HCT116 (cell line): ENCODE measurements around the gene GBE1. TPM values are rescaled to one million over a fixed set of nuclear protein-coding genes. Genes with fewer than 3 reads are reported as not detected.

ENCODE experiments used
- ATAC-seq: fragments of 200-7000 bp; cut with Tn5 transposase; 2 replicates; pipeline ENCODE4 v1.9.1; 2020; ENCODE audit warnings: mild to moderate bottlenecking, moderate library complexity
- BruUV-seq: library from RNA; stranded (reverse); fragments of 400-500 nt; replicated peaks from 2 replicates; lab custom pipeline; 2021; lab: Mats Ljungman, UMichigan
- CTCF ChIA-PET: fragments of 300-600 bp; sonication (Branson Sonifier 250); formaldehyde crosslinking; loops from one replicate; lab custom pipeline; 2021; ENCODE audit warnings: antibody characterized with exemption; lab: Charles Lee
- POLR2A ChIA-PET: fragments of 300-600, 350-600 bp; sonication (Branson Sonifier 250); formaldehyde crosslinking; loops from one replicate; lab custom pipeline; 2021; ENCODE audit warnings: antibody characterized with exemption; lab: Charles Lee
- RAD21 ChIA-PET, 2 experiments: fragments of 300-600 bp; sonication (Branson Sonifier 250); formaldehyde crosslinking; loops; one replicate each; lab custom pipeline; 2023; ENCODE audit warnings: low total read pairs in 2 of 2; ENCODE audit not compliant: uncharacterized antibody in 2 of 2, unreplicated experiment in 2 of 2, low non-redundant PET in 1 of 2; lab: Charles Lee
- DNase-seq: peaks from one replicate; pipeline ENCODE4 v3.0.0-alpha.2; 2010; ENCODE audit warnings: low read depth, low spot score
- H2AFZ ChIP-seq: fragments of 200-600 bp; shearing (Covaris generic), sonication (generic); 2 replicates; pipeline ENCODE4 v1.6.1; 2017; ENCODE audit warnings: low read depth, mixed run types, mixed read lengths, antibody characterized with exemption, low read length; ENCODE audit not compliant: poor library complexity, severe bottlenecking
- H3K27ac ChIP-seq: 2 replicates; pipeline ENCODE4 v1.5.1; 2012; ENCODE audit warnings: low read depth, low read length
- H3K27me3 ChIP-seq: fragments of 200-600 bp; sonication (generic); 2 replicates; pipeline ENCODE4 v1.6.1; 2016; ENCODE audit warnings: mixed run types, low read length, mixed read lengths; ENCODE audit not compliant: insufficient read depth
- H3K36me3 ChIP-seq, 2 experiments: fragments of 200-500 bp in 1 of 2; fragments of 200-600 bp in 1 of 2; sonication (Bioruptor generic) in 1 of 2; sonication (generic) in 1 of 2; 2 replicates each; pipeline versions ENCODE4 v1.5.1 to v1.6.1; 2014 to 2016; ENCODE audit warnings: low read length in 2 of 2, inconsistent platforms in 1 of 2, mixed read lengths in 1 of 2, mixed run types in 1 of 2; ENCODE audit not compliant: insufficient read depth in 2 of 2, control insufficient read depth in 1 of 2
- H3K4me1 ChIP-seq, 2 experiments: fragments of 200-600 bp in 1 of 2; sonication (generic) in 1 of 2; 2 replicates each; pipeline versions ENCODE4 v1.5.1 to v1.6.1; 2012 to 2017; ENCODE audit warnings: low read length in 2 of 2, inconsistent platforms in 1 of 2, mild to moderate bottlenecking in 1 of 2, mixed read lengths in 1 of 2, mixed run types in 1 of 2, moderate library complexity in 1 of 2; ENCODE audit not compliant: insufficient read depth in 2 of 2, control insufficient read depth in 1 of 2
- H3K4me2 ChIP-seq: fragments of 200-600 bp; sonication (generic); 2 replicates; pipeline ENCODE4 v1.6.1; 2017; ENCODE audit warnings: mixed run types, low read length, mixed read lengths
- H3K4me3 ChIP-seq, 2 experiments: fragments of 200-600 bp in 1 of 2; sonication (generic) in 1 of 2; replicated peaks in 1 of 2; 2 replicates each; pipeline ENCODE4 v1.5.1; 2011 to 2016; ENCODE audit warnings: low read length in 2 of 2, control low read depth in 1 of 2, low read depth in 1 of 2, mild to moderate bottlenecking in 1 of 2, mixed read lengths in 1 of 2, mixed run types in 1 of 2
- H3K79me2 ChIP-seq: fragments of 200-600 bp; sonication (generic); 2 replicates; pipeline ENCODE4 v1.6.1; 2017; ENCODE audit warnings: mild to moderate bottlenecking, mixed run types, low read length, moderate library complexity, mixed read lengths; ENCODE audit not compliant: insufficient read depth
- H3K9ac ChIP-seq: fragments of 200-600 bp; sonication (generic); 2 replicates; pipeline ENCODE4 v1.6.1; 2016; ENCODE audit warnings: low read length, mixed read lengths
- H3K9me2 ChIP-seq: fragments of 200-600 bp; sonication (generic), shearing (Covaris generic); 2 replicates; pipeline ENCODE4 v1.6.1; 2017; ENCODE audit warnings: mixed run types, mild to moderate bottlenecking, moderate library complexity; ENCODE audit not compliant: insufficient read depth
- H3K9me3 ChIP-seq, 2 experiments: fragments of 200-500 bp in 1 of 2; fragments of 200-600 bp in 1 of 2; sonication (Bioruptor generic) in 1 of 2; sonication (generic) in 1 of 2; 2 replicates each; pipeline ENCODE4 v1.6.1; 2014 to 2017; ENCODE audit warnings: low read length in 2 of 2, mixed read lengths in 2 of 2, inconsistent platforms in 1 of 2, low read depth in 1 of 2, mild to moderate bottlenecking in 1 of 2, mixed run types in 1 of 2, moderate library complexity in 1 of 2; ENCODE audit not compliant: control insufficient read depth in 1 of 2, insufficient read depth in 1 of 2
- H4K20me1 ChIP-seq: fragments of 200-600 bp; sonication (generic), shearing (Covaris generic); 2 replicates; pipeline ENCODE4 v1.6.1; 2017; ENCODE audit warnings: mixed run types, mild to moderate bottlenecking, moderate library complexity; ENCODE audit not compliant: insufficient read depth
- ATF3 ChIP-seq: IDR thresholded peaks from 2 replicates; pipeline ENCODE4 v1.6.1; 2012
- CBX3 ChIP-seq: IDR thresholded peaks from 2 replicates; pipeline ENCODE4 v1.6.1; 2012; ENCODE audit warnings: low read depth
- CEBPB ChIP-seq: IDR thresholded peaks from 2 replicates; pipeline ENCODE4 v1.6.1; 2012; ENCODE audit warnings: low read depth
- EGR1 ChIP-seq: IDR thresholded peaks from 2 replicates; pipeline ENCODE4 v1.6.1; 2012; ENCODE audit warnings: low read depth
- EZH2 ChIP-seq: fragments of 200-600 bp; sonication (generic); IDR thresholded peaks from 2 replicates; pipeline ENCODE4 v1.6.1; 2017; ENCODE audit warnings: antibody characterized with exemption, mixed run types
- EZH2phosphoT487 ChIP-seq: fragments of 200-600 bp; IDR thresholded peaks from 2 replicates; pipeline ENCODE4 v1.6.1; 2018; ENCODE audit warnings: antibody characterized with exemption, borderline replicate concordance
- FOSL1 ChIP-seq: IDR thresholded peaks from 2 replicates; pipeline ENCODE4 v1.6.1; 2012; ENCODE audit warnings: low read depth
- MAX ChIP-seq: IDR thresholded peaks from 2 replicates; pipeline ENCODE4 v1.6.1; 2012
- POLR2AphosphoS5 ChIP-seq: IDR thresholded peaks from 2 replicates; pipeline ENCODE4 v1.6.1; 2011; ENCODE audit warnings: mild to moderate bottlenecking, low read depth, low read length, moderate library complexity
- RAD21 ChIP-seq: IDR thresholded peaks from 2 replicates; pipeline ENCODE4 v1.6.1; 2012; ENCODE audit warnings: low read depth, mild to moderate bottlenecking
- REST ChIP-seq: IDR thresholded peaks from 2 replicates; pipeline ENCODE4 v1.6.1; 2012; ENCODE audit warnings: low read depth
- SP1 ChIP-seq: IDR thresholded peaks from 2 replicates; pipeline ENCODE4 v1.6.1; 2012; ENCODE audit warnings: low read depth
- SRF ChIP-seq: IDR thresholded peaks from 2 replicates; pipeline ENCODE4 v1.6.1; 2012; ENCODE audit warnings: low read depth
- TCF7L2 ChIP-seq: IDR thresholded peaks from 2 replicates; pipeline ENCODE4 v1.7.0; 2011; ENCODE audit warnings: borderline replicate concordance, inconsistent platforms; ENCODE audit not compliant: insufficient read depth, insufficient read length; ENCODE audit errors: extremely low read depth
- ZFX ChIP-seq: fragments of 450-650 bp; IDR thresholded peaks from 2 replicates; pipeline ENCODE4 v1.6.1; 2017
- intact Hi-C: fragments of 100-400 bp; cut with micrococcal nuclease; formaldehyde crosslinking; loops from 2 replicates; pipeline ENCODE4 v1.10.0; 2022
- total RNA-seq: library from RNA; stranded (reverse); gene quantifications from one replicate; pipeline ENCODE4 v1.2.1, GENCODE V29; 2021; ENCODE audit not compliant: unreplicated experiment
- TF ChIP-seq, protein P1 (sequence below), 3 experiments: fragments of 200-600 bp in 1 of 3; sonication (generic) in 1 of 3; IDR thresholded peaks in 2 of 3; conservative IDR thresholded peaks in 1 of 3; 2 replicates each; pipeline ENCODE4 v1.5.1; 2012 to 2017; ENCODE audit warnings: low read depth in 2 of 3, low read length in 2 of 3, antibody characterized with exemption in 1 of 3, borderline replicate concordance in 1 of 3, control low read depth in 1 of 3, mild to moderate bottlenecking in 1 of 3, mixed read lengths in 1 of 3, mixed run types in 1 of 3, moderate library complexity in 1 of 3; ENCODE audit not compliant: insufficient read depth in 1 of 3

GBE1 gene
- total RNA-seq, 1 experiment from 2014 or later = 27.7 TPM

DNA sequence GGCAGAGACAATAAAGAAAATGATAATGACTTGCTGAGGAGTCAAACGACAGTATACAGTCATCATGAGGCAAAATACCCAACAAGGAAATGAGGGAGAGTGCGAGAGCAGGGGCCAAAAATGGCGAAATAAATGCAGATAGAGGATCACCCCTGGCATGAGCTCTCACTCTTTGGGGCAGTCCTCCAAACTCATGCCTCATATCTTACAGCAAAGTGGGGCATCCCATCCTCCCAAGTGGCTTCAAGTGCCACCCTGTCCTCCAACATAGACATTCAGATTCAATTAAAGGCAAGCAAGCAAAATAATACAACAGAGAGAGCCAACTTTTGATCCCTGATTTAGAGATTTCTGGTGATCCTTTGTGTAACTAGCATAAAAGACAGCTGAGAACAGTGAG is 278.4 kb downstream of the GBE1 start:
- no peak overlapping the region for H3K4me3 ChIP-seq
- ChIA-PET RAD21 (no interaction called here), CTCF (no interaction called here), POLR2A (no interaction called here)
- no peak overlapping the region for H3K9ac ChIP-seq
- no peaks in the 10 kb centered on the region for H3K9me2 ChIP-seq
- no peak overlapping the region for H3K4me2 ChIP-seq
- H3K9me3 ChIP-seq = no peaks in the 10 kb centered on the region
- H3K36me3 ChIP-seq = no peaks in the 10 kb centered on the region
- H3K4me1 ChIP-seq = no peaks in the 10 kb centered on the region
- no peaks in the 10 kb centered on the region for H4K20me1 ChIP-seq
- H3K79me2 ChIP-seq = no peaks in the 10 kb centered on the region
- H2AFZ ChIP-seq = no peak overlapping the region
- ATAC-seq = no peak
- no peak for TF ChIP-seq SP1
- TF ChIP-seq SRF = no peak
- TF ChIP-seq EZH2phosphoT487 = no peak
- TF ChIP-seq, all 23 proteins: peak for 0
- no peak for DNase-seq
- Histone ChIP-seq H3K27me3 (no peaks in the 10 kb centered on the region), H3K27ac (no peak overlapping the region)
- intact Hi-C loops = no loop called here
- no TSS peak for BruUV-seq

DNA sequence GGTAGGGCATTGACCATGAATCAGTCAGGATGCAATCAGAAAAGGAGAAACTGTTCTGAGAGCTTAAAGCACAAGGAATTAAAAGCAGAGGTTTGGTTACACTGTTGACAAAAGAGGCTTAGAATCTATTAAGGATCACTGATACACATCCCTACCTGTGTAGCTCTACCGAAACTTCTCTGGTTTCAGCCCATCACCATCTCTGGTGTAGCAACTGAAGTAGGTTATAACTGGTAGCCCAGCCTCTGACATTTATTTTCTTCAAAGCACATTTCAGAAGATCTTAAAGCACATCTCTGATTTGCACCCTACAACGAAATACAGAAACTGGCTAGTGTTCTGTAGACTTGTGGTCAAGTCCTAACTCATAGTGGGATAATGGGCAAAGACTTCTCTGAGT is 283.7 kb downstream of the GBE1 start:
- Histone ChIP-seq H4K20me1 (no peaks in the 10 kb centered on the region), H3K4me1 (no peaks in the 10 kb centered on the region), H3K36me3 (no peaks in the 10 kb centered on the region), H3K9ac (no peak overlapping the region), H3K9me2 (no peaks in the 10 kb centered on the region), H3K9me3 (no peaks in the 10 kb centered on the region), H3K27me3 (no peaks in the 10 kb centered on the region), H2AFZ (no peak overlapping the region), H3K4me3 (no peak overlapping the region), H3K4me2 (no peak overlapping the region), H3K79me2 (no peaks in the 10 kb centered on the region), H3K27ac (no peak overlapping the region)
- CTCF ChIA-PET = no interaction called here
- POLR2A ChIA-PET = no interaction called here
- intact Hi-C loops = no loop called here
- RAD21 ChIA-PET = no interaction called here
- ATAC-seq (no peak), DNase-seq (no peak)
- no TSS peak for BruUV-seq
- TF ChIP-seq CEBPB (no peak), EGR1 (no peak), ZFX (no peak), EZH2 (no peak), TCF7L2 (no peak), RAD21 (no peak), FOSL1 (no peak), REST (no peak), ATF3 (no peak), POLR2AphosphoS5 (no peak), CBX3 (no peak), MAX (no peak)
- TF ChIP-seq, protein P1, sequence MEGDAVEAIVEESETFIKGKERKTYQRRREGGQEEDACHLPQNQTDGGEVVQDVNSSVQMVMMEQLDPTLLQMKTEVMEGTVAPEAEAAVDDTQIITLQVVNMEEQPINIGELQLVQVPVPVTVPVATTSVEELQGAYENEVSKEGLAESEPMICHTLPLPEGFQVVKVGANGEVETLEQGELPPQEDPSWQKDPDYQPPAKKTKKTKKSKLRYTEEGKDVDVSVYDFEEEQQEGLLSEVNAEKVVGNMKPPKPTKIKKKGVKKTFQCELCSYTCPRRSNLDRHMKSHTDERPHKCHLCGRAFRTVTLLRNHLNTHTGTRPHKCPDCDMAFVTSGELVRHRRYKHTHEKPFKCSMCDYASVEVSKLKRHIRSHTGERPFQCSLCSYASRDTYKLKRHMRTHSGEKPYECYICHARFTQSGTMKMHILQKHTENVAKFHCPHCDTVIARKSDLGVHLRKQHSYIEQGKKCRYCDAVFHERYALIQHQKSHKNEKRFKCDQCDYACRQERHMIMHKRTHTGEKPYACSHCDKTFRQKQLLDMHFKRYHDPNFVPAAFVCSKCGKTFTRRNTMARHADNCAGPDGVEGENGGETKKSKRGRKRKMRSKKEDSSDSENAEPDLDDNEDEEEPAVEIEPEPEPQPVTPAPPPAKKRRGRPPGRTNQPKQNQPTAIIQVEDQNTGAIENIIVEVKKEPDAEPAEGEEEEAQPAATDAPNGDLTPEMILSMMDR (IDR thresholded peaks at IDR 0.05 in 2 of 3, conservative IDR thresholded peaks at IDR 0.05 in 1 of 3; ENCODE audit: borderline replicate concordance in 1 of 3, insufficient read depth in 1 of 3, low read depth in 2 of 3, low read length in 2 of 3) = no peak
